OCI-LY7 (cell line): ENCODE measurements around the gene DEDD2. TPM values are rescaled to one million over a fixed set of nuclear protein-coding genes. Genes with fewer than 3 reads are reported as not detected.

Experiments used
- BruUV-seq: library from RNA; stranded (reverse); fragments of 400-500 nt; replicated peaks from 2 replicates; lab custom pipeline; 2021; lab: Mats Ljungman, UMichigan
- CTCF ChIA-PET: fragments of 300-600 bp; sonication (Branson Sonifier 250); formaldehyde crosslinking; loops from one replicate; lab custom pipeline; 2022; ENCODE audit warnings: antibody characterized with exemption; ENCODE audit not compliant: unreplicated experiment; lab: Charles Lee
- POLR2A ChIA-PET: fragments of 300-600 bp; sonication (Branson Sonifier 250); formaldehyde crosslinking; loops from one replicate; lab custom pipeline; 2022; ENCODE audit warnings: antibody characterized with exemption; lab: Charles Lee
- DNase-seq: peaks from one replicate; pipeline ENCODE4 v3.0.0-alpha.2; 2015; ENCODE audit warnings: low spot score
- H2AFZ ChIP-seq: fragments of 200-600 bp; sonication (generic), shearing (Covaris generic); 2 replicates; pipeline ENCODE4 v1.6.1; 2014; ENCODE audit warnings: mild to moderate bottlenecking, antibody characterized with exemption, low read length, moderate library complexity
- H3K27ac ChIP-seq: fragments of 200-600 bp; sonication (generic); 2 replicates; pipeline ENCODE4 v1.5.1; 2014; ENCODE audit warnings: mixed run types, low read depth, mild to moderate bottlenecking, moderate library complexity, low read length, inconsistent platforms; ENCODE audit not compliant: poor library complexity, severe bottlenecking
- H3K36me3 ChIP-seq: fragments of 200-600 bp; sonication (generic); 2 replicates; pipeline ENCODE4 v1.6.1; 2014; ENCODE audit warnings: mild to moderate bottlenecking, antibody characterized with exemption, low read length, moderate library complexity, mixed read lengths; ENCODE audit not compliant: insufficient read depth
- H3K4me1 ChIP-seq: fragments of 200-600 bp; sonication (generic); 2 replicates; pipeline ENCODE4 v1.5.1; 2014; ENCODE audit warnings: mild to moderate bottlenecking, low read length; ENCODE audit not compliant: insufficient read depth, poor library complexity, severe bottlenecking
- H3K4me2 ChIP-seq: fragments of 200-600 bp; sonication (generic); 2 replicates; pipeline ENCODE4 v1.6.1; 2014; ENCODE audit warnings: mild to moderate bottlenecking, low read length
- H3K4me3 ChIP-seq: fragments of 200-600 bp; sonication (generic); 2 replicates; pipeline ENCODE4 v1.5.1; 2014; ENCODE audit warnings: mild to moderate bottlenecking, low read depth, low read length; ENCODE audit not compliant: poor library complexity, severe bottlenecking
- H3K79me2 ChIP-seq: fragments of 200-600 bp; sonication (generic); 2 replicates; pipeline ENCODE4 v1.6.1; 2016; ENCODE audit warnings: low read depth, mild to moderate bottlenecking, low read length, moderate library complexity, mixed read lengths; ENCODE audit not compliant: insufficient read depth
- H3K9me2 ChIP-seq: fragments of 200-600 bp; sonication (generic); 2 replicates; pipeline ENCODE4 v1.6.1; 2016; ENCODE audit warnings: mild to moderate bottlenecking, low read length, mixed read lengths; ENCODE audit not compliant: insufficient read depth
- H3K9me3 ChIP-seq: fragments of 200-600 bp; sonication (generic); 2 replicates; pipeline ENCODE4 v1.6.1; 2014; ENCODE audit warnings: mild to moderate bottlenecking, mixed run types, low read length, mixed read lengths
- H4K20me1 ChIP-seq: fragments of 200-600 bp; sonication (generic); 2 replicates; pipeline ENCODE4 v1.6.1; 2014; ENCODE audit warnings: mild to moderate bottlenecking, antibody characterized with exemption, low read length, moderate library complexity, mixed read lengths; ENCODE audit not compliant: insufficient read depth
- CTCF ChIP-seq: fragments of 200-600 bp; sonication (generic); conservative IDR thresholded peaks from 2 replicates; pipeline ENCODE4 v1.5.1; 2014; ENCODE audit warnings: mild to moderate bottlenecking, antibody characterized with exemption, low read length, moderate library complexity, mixed read lengths
- EZH2phosphoT487 ChIP-seq: fragments of 200-600 bp; sonication (generic); IDR thresholded peaks from 2 replicates; pipeline ENCODE4 v1.6.1; 2018; ENCODE audit warnings: low read depth, borderline replicate concordance, mild to moderate bottlenecking, mixed run types, antibody characterized with exemption, low read length, moderate library complexity, mixed read lengths
- intact Hi-C: fragments of 100-400 bp; cut with micrococcal nuclease; formaldehyde crosslinking; loops from one replicate; pipeline ENCODE4 v1.10.0; 2022; ENCODE audit not compliant: unreplicated experiment
- total RNA-seq, 2 experiments: library from RNA; depleted of rRNA in 1 of 2; stranded (reverse); fragments of >200 nt in 1 of 2; shearing (Covaris generic) in 1 of 2; gene quantifications; 2 replicates each; pipeline ENCODE4 v1.2.3, GENCODE V29; 2014 to 2022

Gene DEDD2
- total RNA-seq, 2 experiments from 2014 or later = 15.5 to 41.9 TPM

- Histone ChIP-seq H3K27ac (peak within 1 kb of the TSS; percentile 77), H3K9me3 (no peaks in the 10 kb centered on the region), H3K9me2 (no peaks in the 10 kb centered on the region), H3K4me1 (peaks cover 33% of the 10 kb centered on the region), H3K4me2 (peak within 1 kb of the TSS; percentile 96), H4K20me1 (no peaks in the 10 kb centered on the region), H3K4me3 (peak within 1 kb of the TSS; percentile 92), H3K79me2 (peaks cover 22% of the 10 kb centered on the region), H2AFZ (peak within 1 kb of the TSS; percentile 7; the same call in 1 of the 2 replicates), H3K36me3 (peaks cover 38% of the 10 kb centered on the region; the same call in 1 of the 2 replicates)
- DNase-seq = peak; percentile 98
- intact Hi-C loops = loop anchor here (2.0 kb wide), 1 partner anchor 134 kb away; no protein-coding TSS in a partner anchor
- no peak for TF ChIP-seq EZH2phosphoT487
- no peak for TF ChIP-seq CTCF
- CTCF ChIA-PET = interaction anchor here (0.5 to 0.6 kb wide), 2 partner anchors 37 to 134 kb away, joined by 3 to 6 read pairs; no protein-coding TSS in a partner anchor
- POLR2A ChIA-PET = interaction anchor here (0.5 to 2.3 kb wide), 6 partner anchors 10 to 53 kb away, joined by 3 to 9 read pairs (median 5); partner anchors contain the start of gene ZNF526
- BruUV-seq = no TSS peak
These were observed 25.3 kb upstream of the DEDD2 start, which contains the start of gene GSK3A for GRCh38 chr19:42242512-42243409. Gene GSK3A (minus strand): TSS chr19:42242602. CDS start chr19:42242465, 137 bp downstream.

GRCh38 chr19:42242069-42242511 is 24.6 kb upstream of the DEDD2 start:
- CTCF ChIA-PET = no interaction called here
- Histone ChIP-seq H3K9me2 (no peaks in the 10 kb centered on the region), H3K9me3 (no peaks in the 10 kb centered on the region), H2AFZ (peak overlapping the region; percentile 4; the same call in 1 of the 2 replicates), H3K4me2 (peak overlapping the region; percentile 96), H3K36me3 (peaks cover 37% of the 10 kb centered on the region; the same call in 1 of the 2 replicates), H3K27ac (peak overlapping the region; percentile 31), H3K4me3 (peak overlapping the region; percentile 92), H3K4me1 (peaks cover 33% of the 10 kb centered on the region), H4K20me1 (no peaks in the 10 kb centered on the region), H3K79me2 (peaks cover 22% of the 10 kb centered on the region)
- TF ChIP-seq CTCF = no peak
- TF ChIP-seq EZH2phosphoT487 = no peak
- BruUV-seq = no TSS peak
- POLR2A ChIA-PET = interaction anchor here (0.5 to 1.8 kb wide), 4 partner anchors 21 to 101 kb away, joined by 4 to 9 read pairs (median 6); partner anchors contain the start of gene ZNF526
- intact Hi-C loops = loop anchor here (2.0 kb wide), 1 partner anchor 133 kb away; no protein-coding TSS in a partner anchor
- DNase-seq = peak; percentile 43
